Activated CD4-positive, alpha-beta T cell treated with anti-CD3 and anti-CD28 coated beads, Interleukin-2, amount 10 ng/mL, durations not matched to agents 24 days and 14 days (primary cell): ENCODE measurements around the gene PBX3. TPM values are rescaled to one million over a fixed set of nuclear protein-coding genes. Genes with fewer than 3 reads are reported as not detected.

Experiments used
- DNase-seq: peaks from one replicate; pipeline ENCODE4 v3.0.0; 2022
- H3K27ac Mint-ChIP-seq: one replicate; pipeline ENCODE4 v1.8.0; 2022; ENCODE audit warnings: mild to moderate bottlenecking, mixed read lengths
- H3K27me3 Mint-ChIP-seq: one replicate; pipeline ENCODE4 v1.8.0; 2022; ENCODE audit warnings: mixed read lengths
- H3K36me3 Mint-ChIP-seq: one replicate; pipeline ENCODE4 v1.8.0; 2022; ENCODE audit warnings: low read depth, mild to moderate bottlenecking, mixed read lengths
- H3K4me1 Mint-ChIP-seq: one replicate; pipeline ENCODE4 v1.8.0; 2021; ENCODE audit warnings: mixed read lengths
- H3K4me3 Mint-ChIP-seq: one replicate; pipeline ENCODE4 v1.8.0; 2022; ENCODE audit warnings: mild to moderate bottlenecking, moderate library complexity, mixed read lengths
- H3K9me3 Mint-ChIP-seq: one replicate; pipeline ENCODE4 v1.8.0; 2021; ENCODE audit warnings: mixed read lengths
- intact Hi-C: fragments of 100-400 bp; cut with micrococcal nuclease; formaldehyde crosslinking; loops from one replicate; pipeline ENCODE4 v1.15.1; 2023
- total RNA-seq: library from RNA; stranded (reverse); gene quantifications from 2 replicates; pipeline ENCODE4 v1.2.3, GENCODE V29; 2022

The PBX3 gene
- total RNA-seq, 1 donor from 2014 or later, result 27.7 TPM

GRCh38 chr9:125906893-125907292 lies 159.7 kb downstream of the PBX3 start:
- Mint-ChIP-seq H3K27ac (no peak overlapping the region), H3K9me3 (no peaks in the 10 kb centered on the region), H3K36me3 (no peaks in the 10 kb centered on the region), H3K4me1 (no peaks in the 10 kb centered on the region), H3K4me3 (no peak overlapping the region), H3K27me3 (peaks cover 24% of the 10 kb centered on the region)
- intact Hi-C loops, result no loop called here
- DNase-seq, result no peak

- Mint-ChIP-seq H3K4me3 (no peak overlapping the region), H3K9me3 (no peaks in the 10 kb centered on the region)
Measured at GRCh38 chr9:125908136-125908535, 161.0 kb downstream of the PBX3 start.

GRCh38 chr9:125908966-125909365 lies 161.8 kb downstream of the PBX3 start:
- Mint-ChIP-seq H3K9me3 (no peaks in the 10 kb centered on the region), H3K27ac (no peak overlapping the region), H3K36me3 (no peaks in the 10 kb centered on the region), H3K4me3 (no peak overlapping the region), H3K4me1 (no peaks in the 10 kb centered on the region), H3K27me3 (peaks cover 22% of the 10 kb centered on the region)
- intact Hi-C loops, result no loop called here
- no peak for DNase-seq

More at GRCh38 chr9:125908136-125908535, 161.0 kb downstream of the PBX3 start:
- Mint-ChIP-seq H3K36me3 (no peaks in the 10 kb centered on the region), H3K27me3 (peaks cover 21% of the 10 kb centered on the region), H3K27ac (no peak overlapping the region), H3K4me1 (no peaks in the 10 kb centered on the region)
- intact Hi-C loops, result no loop called here
- no peak for DNase-seq

- Mint-ChIP-seq H3K36me3 (no peaks in the 10 kb centered on the region), H3K4me1 (no peaks in the 10 kb centered on the region), H3K4me3 (no peak overlapping the region), H3K9me3 (no peaks in the 10 kb centered on the region), H3K27ac (no peak overlapping the region), H3K27me3 (peaks cover 17% of the 10 kb centered on the region)
- DNase-seq, result no peak
- intact Hi-C loops, result no loop called here
Measured at GRCh38 chr9:125909459-125909858, 162.3 kb downstream of the PBX3 start.

GRCh38 chr9:125910286-125910685 lies 163.1 kb downstream of the PBX3 start:
- no peaks in the 10 kb centered on the region for H3K36me3 Mint-ChIP-seq
- H3K27me3 Mint-ChIP-seq, result peaks cover 13% of the 10 kb centered on the region
- H3K4me1 Mint-ChIP-seq, result no peaks in the 10 kb centered on the region
- H3K4me3 Mint-ChIP-seq, result no peak overlapping the region
- intact Hi-C loops, result no loop called here
- H3K9me3 Mint-ChIP-seq, result no peaks in the 10 kb centered on the region
- no peak overlapping the region for H3K27ac Mint-ChIP-seq
- no peak for DNase-seq

GRCh38 chr9:125911861-125912644 lies 164.9 kb downstream of the PBX3 start:
- Mint-ChIP-seq H3K4me3 (no peak overlapping the region), H3K9me3 (no peaks in the 10 kb centered on the region), H3K36me3 (no peaks in the 10 kb centered on the region), H3K27me3 (peaks cover 11% of the 10 kb centered on the region), H3K27ac (no peak overlapping the region), H3K4me1 (no peaks in the 10 kb centered on the region)
- intact Hi-C loops, result no loop called here
- no peak for DNase-seq

GRCh38 chr9:125912667-125913066 lies 165.5 kb downstream of the PBX3 start:
- Mint-ChIP-seq H3K4me3 (no peak overlapping the region), H3K27me3 (peaks cover 10% of the 10 kb centered on the region), H3K9me3 (no peaks in the 10 kb centered on the region), H3K36me3 (no peaks in the 10 kb centered on the region), H3K4me1 (no peaks in the 10 kb centered on the region), H3K27ac (no peak overlapping the region)
- no peak for DNase-seq
- intact Hi-C loops, result no loop called here

- H3K4me1 Mint-ChIP-seq, result no peaks in the 10 kb centered on the region
- intact Hi-C loops, result no loop called here
- H3K36me3 Mint-ChIP-seq, result no peaks in the 10 kb centered on the region
- no peak for DNase-seq
- H3K9me3 Mint-ChIP-seq, result no peaks in the 10 kb centered on the region
- H3K4me3 Mint-ChIP-seq, result no peak overlapping the region
- H3K27me3 Mint-ChIP-seq, result peaks cover 5% of the 10 kb centered on the region
- no peak overlapping the region for H3K27ac Mint-ChIP-seq
Measured at GRCh38 chr9:125913551-125913950, 166.4 kb downstream of the PBX3 start.

GRCh38 chr9:125914411-125914810 lies 167.2 kb downstream of the PBX3 start:
- peaks cover 3% of the 10 kb centered on the region for H3K27me3 Mint-ChIP-seq
- intact Hi-C loops, result no loop called here
- no peaks in the 10 kb centered on the region for H3K9me3 Mint-ChIP-seq
- no peaks in the 10 kb centered on the region for H3K4me1 Mint-ChIP-seq
- no peaks in the 10 kb centered on the region for H3K36me3 Mint-ChIP-seq
- DNase-seq, result no peak
- no peak overlapping the region for H3K27ac Mint-ChIP-seq
- no peak overlapping the region for H3K4me3 Mint-ChIP-seq

- intact Hi-C loops, result no loop called here
- Mint-ChIP-seq H3K4me1 (no peaks in the 10 kb centered on the region), H3K36me3 (no peaks in the 10 kb centered on the region), H3K27me3 (peaks cover 3% of the 10 kb centered on the region), H3K9me3 (no peaks in the 10 kb centered on the region), H3K4me3 (no peak overlapping the region), H3K27ac (no peak overlapping the region)
- no peak for DNase-seq
Measured at GRCh38 chr9:125915606-125916005, 168.4 kb downstream of the PBX3 start.

GRCh38 chr9:125919565-125919964 lies 172.4 kb downstream of the PBX3 start:
- no peaks in the 10 kb centered on the region for H3K36me3 Mint-ChIP-seq
- intact Hi-C loops, result no loop called here
- DNase-seq, result no peak
- no peaks in the 10 kb centered on the region for H3K4me1 Mint-ChIP-seq
- H3K9me3 Mint-ChIP-seq, result no peaks in the 10 kb centered on the region
- H3K27me3 Mint-ChIP-seq, result no peaks in the 10 kb centered on the region
- no peak overlapping the region for H3K27ac Mint-ChIP-seq
- H3K4me3 Mint-ChIP-seq, result no peak overlapping the region

GRCh38 chr9:125920402-125920801 lies 173.2 kb downstream of the PBX3 start:
- H3K9me3 Mint-ChIP-seq, result no peaks in the 10 kb centered on the region
- DNase-seq, result no peak
- H3K27me3 Mint-ChIP-seq, result no peaks in the 10 kb centered on the region
- H3K36me3 Mint-ChIP-seq, result no peaks in the 10 kb centered on the region
- no peak overlapping the region for H3K27ac Mint-ChIP-seq
- intact Hi-C loops, result no loop called here
- H3K4me3 Mint-ChIP-seq, result no peak overlapping the region
- H3K4me1 Mint-ChIP-seq, result no peaks in the 10 kb centered on the region

- intact Hi-C loops, result no loop called here
- H3K4me3 Mint-ChIP-seq, result no peak overlapping the region
- H3K27me3 Mint-ChIP-seq, result no peaks in the 10 kb centered on the region
- H3K36me3 Mint-ChIP-seq, result no peaks in the 10 kb centered on the region
- no peak for DNase-seq
- H3K27ac Mint-ChIP-seq, result no peak overlapping the region
- H3K9me3 Mint-ChIP-seq, result no peaks in the 10 kb centered on the region
- no peaks in the 10 kb centered on the region for H3K4me1 Mint-ChIP-seq
Measured at GRCh38 chr9:125922854-125923253, 175.7 kb downstream of the PBX3 start.

- H3K4me3 Mint-ChIP-seq, result no peak overlapping the region
- no peaks in the 10 kb centered on the region for H3K4me1 Mint-ChIP-seq
- H3K9me3 Mint-ChIP-seq, result no peaks in the 10 kb centered on the region
- no peaks in the 10 kb centered on the region for H3K36me3 Mint-ChIP-seq
- DNase-seq, result no peak
- no peaks in the 10 kb centered on the region for H3K27me3 Mint-ChIP-seq
- intact Hi-C loops, result no loop called here
- H3K27ac Mint-ChIP-seq, result no peak overlapping the region
Measured at GRCh38 chr9:125924351-125924750, 177.2 kb downstream of the PBX3 start.

- no peaks in the 10 kb centered on the region for H3K36me3 Mint-ChIP-seq
- DNase-seq, result no peak
- no peaks in the 10 kb centered on the region for H3K27me3 Mint-ChIP-seq
- intact Hi-C loops, result no loop called here
- no peaks in the 10 kb centered on the region for H3K9me3 Mint-ChIP-seq
- H3K4me1 Mint-ChIP-seq, result no peaks in the 10 kb centered on the region
- H3K27ac Mint-ChIP-seq, result no peak overlapping the region
- no peak overlapping the region for H3K4me3 Mint-ChIP-seq
Measured at GRCh38 chr9:125926936-125927335, 179.8 kb downstream of the PBX3 start.
